ENCODE measurements around the gene BCL2L15. TPM values are rescaled to one million over a fixed set of nuclear protein-coding genes. Genes with fewer than 3 reads are reported as not detected.

The BCL2L15 gene
- total RNA-seq, 2 donors from 2014 or later = 0.46 to 92.5 TPM

DNA sequence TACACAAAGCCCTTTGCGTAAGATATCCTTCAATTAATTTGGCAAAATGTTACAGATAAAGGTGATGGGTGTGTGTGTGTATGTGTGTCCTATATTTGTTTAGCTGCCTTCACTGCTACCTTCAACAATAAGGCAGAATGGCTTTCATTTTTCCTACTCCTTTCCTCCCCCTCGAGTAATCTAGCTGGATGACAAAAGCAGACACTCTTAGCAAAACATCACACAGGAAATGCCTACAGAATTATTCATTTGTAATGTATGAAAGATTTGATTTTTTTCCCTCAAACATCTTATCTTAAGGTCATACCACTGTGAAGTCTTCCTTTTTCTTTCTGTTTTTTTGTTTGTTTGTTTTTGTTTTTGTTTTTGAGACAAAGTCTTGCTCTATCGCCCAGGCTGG is 26.5 kb downstream of the BCL2L15 start:
- Histone ChIP-seq H3K4me1 (replicated peaks) (no peaks in the 10 kb centered on the region), H3K27me3 (replicated peaks; ENCODE audit: insufficient read depth) (no peaks in the 10 kb centered on the region), H3K27ac (no peak overlapping the region), H3K9me3 (no peaks in the 10 kb centered on the region), H3K4me3 (no peak overlapping the region), H3K36me3 (no peaks in the 10 kb centered on the region)
- 66% methylated on average over 3 of the region's 3 CpGs for WGBS
- TF ChIP-seq POLR2A (IDR thresholded peaks at IDR 0.05) = no peak
- TF ChIP-seq CTCF (IDR thresholded peaks at IDR 0.05) = no peak
- no peak for TF ChIP-seq POLR2AphosphoS5 (IDR thresholded peaks at IDR 0.05)
- intact Hi-C loops (cut with DNase I) = no loop called here
- DNase-seq (ENCODE audit: low spot score) = no peak

GRCh38 chr1:113859478-113860175 is 27.8 kb downstream of the BCL2L15 start:
- no peaks in the 10 kb centered on the region for H3K36me3 ChIP-seq
- no peaks in the 10 kb centered on the region for H3K4me1 ChIP-seq (replicated peaks)
- no peak for TF ChIP-seq POLR2AphosphoS5 (IDR thresholded peaks at IDR 0.05)
- no peak for TF ChIP-seq POLR2A (IDR thresholded peaks at IDR 0.05)
- TF ChIP-seq CTCF (IDR thresholded peaks at IDR 0.05) = no peak
- H3K27ac ChIP-seq = no peak overlapping the region
- DNase-seq (ENCODE audit: low spot score) = no peak
- intact Hi-C loops (cut with DNase I) = no loop called here
- H3K9me3 ChIP-seq = no peaks in the 10 kb centered on the region
- no peak overlapping the region for H3K4me3 ChIP-seq
- WGBS = 69% methylated on average over 3 of the region's 3 CpGs
- H3K27me3 ChIP-seq (replicated peaks; ENCODE audit: insufficient read depth) = no peaks in the 10 kb centered on the region

DNA sequence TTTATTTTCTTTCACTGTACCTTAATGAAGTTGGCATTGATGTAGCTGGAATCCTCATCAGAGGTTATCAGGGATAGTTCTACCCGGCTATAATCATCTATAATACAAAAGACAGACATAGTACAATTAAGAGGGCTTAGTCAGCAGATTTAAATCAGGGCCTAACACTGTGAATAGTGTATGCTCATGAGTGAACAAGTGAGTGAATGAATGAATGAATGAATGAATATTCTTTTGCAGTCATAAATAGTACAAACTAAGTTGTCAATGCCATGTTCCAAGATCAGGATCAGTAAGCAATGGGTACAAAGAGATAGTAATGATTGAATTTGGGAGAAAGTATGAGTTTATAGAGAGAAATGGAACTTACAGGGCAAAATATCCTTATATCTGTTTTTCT is 28.4 kb downstream of the BCL2L15 start:
- Histone ChIP-seq H3K9me3 (no peaks in the 10 kb centered on the region), H3K4me3 (no peak overlapping the region), H3K27me3 (replicated peaks; ENCODE audit: insufficient read depth) (no peaks in the 10 kb centered on the region), H3K27ac (no peak overlapping the region), H3K4me1 (replicated peaks) (no peaks in the 10 kb centered on the region), H3K36me3 (no peaks in the 10 kb centered on the region)
- 74% methylated on average over 1 of the region's 1 CpG for WGBS
- intact Hi-C loops (cut with DNase I) = no loop called here
- DNase-seq (ENCODE audit: low spot score) = no peak
- TF ChIP-seq CTCF (IDR thresholded peaks at IDR 0.05) = no peak
- no peak for TF ChIP-seq POLR2A (IDR thresholded peaks at IDR 0.05)
- TF ChIP-seq POLR2AphosphoS5 (IDR thresholded peaks at IDR 0.05) = no peak

GRCh38 chr1:113858418-113858817 is 29.0 kb downstream of the BCL2L15 start:
- WGBS = 79% methylated on average over 3 of the region's 3 CpGs
- H3K27me3 ChIP-seq (replicated peaks; ENCODE audit: insufficient read depth) = no peaks in the 10 kb centered on the region
- intact Hi-C loops (cut with DNase I) = no loop called here
- no peaks in the 10 kb centered on the region for H3K4me1 ChIP-seq (replicated peaks)
- DNase-seq (ENCODE audit: low spot score) = no peak
- TF ChIP-seq CTCF (IDR thresholded peaks at IDR 0.05) = no peak
- TF ChIP-seq POLR2A (IDR thresholded peaks at IDR 0.05) = no peak
- TF ChIP-seq POLR2AphosphoS5 (IDR thresholded peaks at IDR 0.05) = no peak
- no peaks in the 10 kb centered on the region for H3K36me3 ChIP-seq
- H3K27ac ChIP-seq = no peak overlapping the region
- H3K9me3 ChIP-seq = no peaks in the 10 kb centered on the region
- no peak overlapping the region for H3K4me3 ChIP-seq

- intact Hi-C loops (cut with DNase I) = no loop called here
- 87% methylated on average over 3 of the region's 3 CpGs for WGBS
Measured at GRCh38 chr1:113857776-113858175, 29.6 kb downstream of the BCL2L15 start.

More at GRCh38 chr1:113857776-113858175, 29.6 kb downstream of the BCL2L15 start:
- Histone ChIP-seq H3K27me3 (replicated peaks; ENCODE audit: insufficient read depth) (no peaks in the 10 kb centered on the region), H3K4me1 (replicated peaks) (no peaks in the 10 kb centered on the region), H3K36me3 (no peaks in the 10 kb centered on the region), H3K27ac (no peak overlapping the region), H3K9me3 (no peaks in the 10 kb centered on the region), H3K4me3 (no peak overlapping the region)
- TF ChIP-seq CTCF (IDR thresholded peaks at IDR 0.05) = no peak
- DNase-seq (ENCODE audit: low spot score) = no peak

All from prostate gland (tissue), 2 donors.